ENCODE results near the gene CTSD. TPM values are rescaled to one million over a fixed set of nuclear protein-coding genes. Genes with fewer than 3 reads are reported as not detected.

The CTSD gene
- total RNA-seq, 2 experiments from 2014 or later, result 140 to 154 TPM

- ChIA-PET CTCF (no interaction called here), POLR2A (no interaction called here)
- no peak for DNase-seq
- peaks cover 11% of the 10 kb centered on the region for H3K9me3 Mint-ChIP-seq
- no peak overlapping the region for H3K4me3 Mint-ChIP-seq
- peaks cover 14% of the 10 kb centered on the region for H3K4me1 Mint-ChIP-seq
- peaks cover 21% of the 10 kb centered on the region for H3K27me3 Mint-ChIP-seq
- H3K36me3 Mint-ChIP-seq (ENCODE audit: low read depth), result no peaks in the 10 kb centered on the region
- no peak overlapping the region for H3K27ac Mint-ChIP-seq
Measured at GRCh38 chr11:1747753-1748635, 15.7 kb downstream of the CTSD start.

- peaks cover 21% of the 10 kb centered on the region for H3K27me3 Mint-ChIP-seq
- CTCF ChIA-PET, result no interaction called here
- peaks cover 11% of the 10 kb centered on the region for H3K9me3 Mint-ChIP-seq
- POLR2A ChIA-PET, result no interaction called here
- no peak overlapping the region for H3K4me3 Mint-ChIP-seq
- DNase-seq, result no peak
- peaks cover 10% of the 10 kb centered on the region for H3K4me1 Mint-ChIP-seq
- no peak overlapping the region for H3K27ac Mint-ChIP-seq
- H3K36me3 Mint-ChIP-seq (ENCODE audit: low read depth), result no peaks in the 10 kb centered on the region
Measured at GRCh38 chr11:1746956-1747752, 16.6 kb downstream of the CTSD start.

GRCh38 chr11:1746511-1746931 is 17.2 kb downstream of the CTSD start:
- ChIA-PET CTCF (no interaction called here), POLR2A (no interaction called here)
- no peak overlapping the region for H3K4me3 Mint-ChIP-seq
- no peak for DNase-seq
- no peaks in the 10 kb centered on the region for H3K36me3 Mint-ChIP-seq (ENCODE audit: low read depth)
- H3K27ac Mint-ChIP-seq, result no peak overlapping the region
- peaks cover 10% of the 10 kb centered on the region for H3K4me1 Mint-ChIP-seq
- peaks cover 11% of the 10 kb centered on the region for H3K9me3 Mint-ChIP-seq
- peaks cover 21% of the 10 kb centered on the region for H3K27me3 Mint-ChIP-seq

GRCh38 chr11:1745701-1746320 is 17.9 kb downstream of the CTSD start:
- peaks cover 11% of the 10 kb centered on the region for H3K9me3 Mint-ChIP-seq
- POLR2A ChIA-PET, result no interaction called here
- H3K27ac Mint-ChIP-seq, result no peak overlapping the region
- no peaks in the 10 kb centered on the region for H3K36me3 Mint-ChIP-seq (ENCODE audit: low read depth)
- H3K4me3 Mint-ChIP-seq, result no peak overlapping the region
- peaks cover 10% of the 10 kb centered on the region for H3K4me1 Mint-ChIP-seq
- CTCF ChIA-PET, result no interaction called here
- peaks cover 21% of the 10 kb centered on the region for H3K27me3 Mint-ChIP-seq
- DNase-seq, result no peak

- POLR2A ChIA-PET, result no interaction called here
- no peak overlapping the region for H3K4me3 Mint-ChIP-seq
- peaks cover 11% of the 10 kb centered on the region for H3K9me3 Mint-ChIP-seq
- peaks cover 20% of the 10 kb centered on the region for H3K27me3 Mint-ChIP-seq
- CTCF ChIA-PET, result no interaction called here
- no peak for DNase-seq
- no peak overlapping the region for H3K27ac Mint-ChIP-seq
- peaks cover 7% of the 10 kb centered on the region for H3K4me1 Mint-ChIP-seq
- H3K36me3 Mint-ChIP-seq (ENCODE audit: low read depth), result no peaks in the 10 kb centered on the region
Measured at GRCh38 chr11:1744891-1745700, 18.6 kb downstream of the CTSD start.

GRCh38 chr11:1744137-1744886 is 19.4 kb downstream of the CTSD start:
- Mint-ChIP-seq H3K4me1 (no peaks in the 10 kb centered on the region), H3K27me3 (peaks cover 16% of the 10 kb centered on the region), H3K4me3 (no peak overlapping the region), H3K9me3 (peaks cover 11% of the 10 kb centered on the region), H3K27ac (no peak overlapping the region), H3K36me3 (ENCODE audit: low read depth) (no peaks in the 10 kb centered on the region)
- ChIA-PET POLR2A (no interaction called here), CTCF (no interaction called here)
- no peak for DNase-seq

GRCh38 chr11:1743585-1744136 is 20.1 kb downstream of the CTSD start:
- DNase-seq, result no peak
- H3K36me3 Mint-ChIP-seq (ENCODE audit: low read depth), result no peaks in the 10 kb centered on the region
- ChIA-PET CTCF (no interaction called here), POLR2A (no interaction called here)
- H3K27ac Mint-ChIP-seq, result no peak overlapping the region
- no peak overlapping the region for H3K4me3 Mint-ChIP-seq
- H3K9me3 Mint-ChIP-seq, result peaks cover 11% of the 10 kb centered on the region
- peaks cover 19% of the 10 kb centered on the region for H3K27me3 Mint-ChIP-seq
- no peaks in the 10 kb centered on the region for H3K4me1 Mint-ChIP-seq

GRCh38 chr11:1742869-1743584 is 20.7 kb downstream of the CTSD start:
- peaks cover 19% of the 10 kb centered on the region for H3K27me3 Mint-ChIP-seq
- ChIA-PET POLR2A (no interaction called here), CTCF (no interaction called here)
- no peak overlapping the region for H3K4me3 Mint-ChIP-seq
- H3K4me1 Mint-ChIP-seq, result no peaks in the 10 kb centered on the region
- no peak overlapping the region for H3K27ac Mint-ChIP-seq
- H3K9me3 Mint-ChIP-seq, result peaks cover 15% of the 10 kb centered on the region
- no peaks in the 10 kb centered on the region for H3K36me3 Mint-ChIP-seq (ENCODE audit: low read depth)
- no peak for DNase-seq

- DNase-seq, result no peak
Measured at GRCh38 chr11:1742371-1742770, 21.4 kb downstream of the CTSD start.

GRCh38 chr11:1741741-1742140 is 22.0 kb downstream of the CTSD start:
- no peak for DNase-seq
- H3K36me3 Mint-ChIP-seq (ENCODE audit: low read depth), result no peaks in the 10 kb centered on the region
- H3K4me3 Mint-ChIP-seq, result no peak overlapping the region
- H3K4me1 Mint-ChIP-seq, result no peaks in the 10 kb centered on the region
- peaks cover 19% of the 10 kb centered on the region for H3K9me3 Mint-ChIP-seq
- POLR2A ChIA-PET, result no interaction called here
- H3K27me3 Mint-ChIP-seq, result peaks cover 15% of the 10 kb centered on the region
- no peak overlapping the region for H3K27ac Mint-ChIP-seq
- CTCF ChIA-PET, result no interaction called here

More at GRCh38 chr11:1742371-1742770, 21.4 kb downstream of the CTSD start:
- ChIA-PET POLR2A (no interaction called here), CTCF (no interaction called here)
- peaks cover 15% of the 10 kb centered on the region for H3K27me3 Mint-ChIP-seq
- peaks cover 18% of the 10 kb centered on the region for H3K9me3 Mint-ChIP-seq
- H3K36me3 Mint-ChIP-seq (ENCODE audit: low read depth), result no peaks in the 10 kb centered on the region
- no peak overlapping the region for H3K4me3 Mint-ChIP-seq
- H3K4me1 Mint-ChIP-seq, result no peaks in the 10 kb centered on the region
- no peak overlapping the region for H3K27ac Mint-ChIP-seq

- H3K4me3 Mint-ChIP-seq, result no peak overlapping the region
- H3K9me3 Mint-ChIP-seq, result peaks cover 20% of the 10 kb centered on the region
- no peak for DNase-seq
- no peak overlapping the region for H3K27ac Mint-ChIP-seq
- H3K4me1 Mint-ChIP-seq, result no peaks in the 10 kb centered on the region
- ChIA-PET POLR2A (no interaction called here), CTCF (interaction anchor here (1.3 kb wide), 1 partner anchor 47 kb away, joined by 3 read pairs; no protein-coding TSS in a partner anchor)
- H3K36me3 Mint-ChIP-seq (ENCODE audit: low read depth), result no peaks in the 10 kb centered on the region
- H3K27me3 Mint-ChIP-seq, result peaks cover 20% of the 10 kb centered on the region
Measured at GRCh38 chr11:1740786-1741530, 22.8 kb downstream of the CTSD start.
